Naive thymus-derived CD8-positive, alpha-beta T cell (primary cell): ENCODE data around the gene TOPAZ1. TPM values are rescaled to one million over a fixed set of nuclear protein-coding genes. Genes with fewer than 3 reads are reported as not detected.
"Not testable (repeated sequence)": the region's sequence is repeated elsewhere in the genome, so short reads cannot be mapped to it uniquely, and the experiment has no call there.

ENCODE experiments used
- ATAC-seq, 2 donors: fragments of 150-1000 bp; cut with Tn5 transposase in 1 of 2; sonication (Bioruptor Pico), chemical (Tn5 transposase) in 1 of 2; 1 replicate in 1 of 2; 2 replicates in 1 of 2; pipeline ENCODE4 v1.10.0; 2021; ENCODE audit warnings: mild to moderate bottlenecking in 2 of 2, moderate library complexity in 2 of 2
- POLR2A ChIA-PET: fragments of 350-600 bp; sonication (Branson Sonifier 250); formaldehyde crosslinking; loops from one replicate; lab custom pipeline; 2021; ENCODE audit warnings: antibody characterized with exemption; lab: Charles Lee
- DNase-seq, 10 donors: peaks; one replicate each; pipeline versions ENCODE4 v3.0.0 to v3.0.0-alpha.2; 2020 to 2022
- H3K27ac Mint-ChIP-seq, 10 donors: one replicate each; pipeline ENCODE4 v1.8.0; 2020 to 2022; ENCODE audit warnings: mild to moderate bottlenecking in 10 of 10, mixed read lengths in 10 of 10, moderate library complexity in 4 of 10, inconsistent platforms in 1 of 10
- H3K27me3 Mint-ChIP-seq, 5 donors: one replicate each; pipeline ENCODE4 v1.8.0; 2021 to 2022; ENCODE audit warnings: mixed read lengths in 5 of 5
- H3K36me3 Mint-ChIP-seq, 3 donors: one replicate each; pipeline ENCODE4 v1.8.0; 2020 to 2022; ENCODE audit warnings: mixed read lengths in 3 of 3, mild to moderate bottlenecking in 2 of 3, inconsistent platforms in 1 of 3
- H3K4me1 Mint-ChIP-seq, 4 donors: one replicate each; pipeline ENCODE4 v1.8.0; 2021 to 2022; ENCODE audit warnings: mixed read lengths in 4 of 4
- H3K4me3 Mint-ChIP-seq, 10 donors: one replicate each; pipeline ENCODE4 v1.8.0; 2020 to 2022; ENCODE audit warnings: mild to moderate bottlenecking in 10 of 10, mixed read lengths in 10 of 10, moderate library complexity in 6 of 10, inconsistent platforms in 1 of 10
- H3K9me3 Mint-ChIP-seq, 9 donors: one replicate each; pipeline ENCODE4 v1.8.0; 2020 to 2022; ENCODE audit warnings: mixed read lengths in 9 of 9, mild to moderate bottlenecking in 3 of 9, inconsistent platforms in 1 of 9, moderate library complexity in 1 of 9
- polyA plus RNA-seq, 3 donors: library from polyadenylated mRNA; unstranded; fragments of 300-500 nt; fragmentation: Illumina TruSeq; gene quantifications; one replicate each; pipeline ENCODE4 v1.2.3, GENCODE V29; 2021
- total RNA-seq, 8 experiments: library from RNA in 2 of 8; stranded (reverse) in 2 of 8; gene quantifications; one replicate each; pipeline ENCODE4 v1.2.3 and lab custom pipeline; 2021 to 2026

The TOPAZ1 gene
- total and polyA plus RNA-seq, 5 experiments from 2014 or later = not detected

GRCh38 chr3:44339181-44340057 lies 97.7 kb downstream of the TOPAZ1 start:
- peaks cover 0 to 6% (median 0%) of the 10 kb centered on the region in 3 donors for H3K36me3 Mint-ChIP-seq
- POLR2A ChIA-PET = interaction anchor here (0.6 to 1.7 kb wide), 7 partner anchors 61 to 1350 kb away, joined by 3 to 23 read pairs (median 4); partner anchors contain the start of genes SACM1L, ZKSCAN7 and ZNF445
- H3K4me3 Mint-ChIP-seq = peak overlapping the region; percentile 92 to 99 (median 97)
- H3K9me3 Mint-ChIP-seq = no peaks in the 10 kb centered on the region
- peaks cover 12 to 38% (median 33%) of the 10 kb centered on the region in 4 donors for H3K4me1 Mint-ChIP-seq
- ATAC-seq (no peak), DNase-seq (no peak)
- H3K27me3 Mint-ChIP-seq = no peaks in the 10 kb centered on the region
- H3K27ac Mint-ChIP-seq = peak overlapping the region; percentile 87 to 99 (median 98)

- Mint-ChIP-seq H3K36me3 (peaks cover 0 to 10% (median 0%) of the 10 kb centered on the region in 3 donors), H3K4me1 (peaks cover 12 to 38% (median 33%) of the 10 kb centered on the region in 4 donors), H3K27ac (peak overlapping the region in 9 of 10 donors; percentile 21 to 99 (median 90)), H3K27me3 (no peaks in the 10 kb centered on the region), H3K9me3 (no peaks in the 10 kb centered on the region), H3K4me3 (peak overlapping the region; percentile 71 to 99 (median 97))
- DNase-seq (no peak), ATAC-seq (no peak)
- POLR2A ChIA-PET = no interaction called here
Observed at GRCh38 chr3:44340058-44340395, 98.3 kb downstream of the TOPAZ1 start.

- peaks cover 0 to 10% (median 0%) of the 10 kb centered on the region in 3 donors for H3K36me3 Mint-ChIP-seq
- no peaks in the 10 kb centered on the region for H3K9me3 Mint-ChIP-seq
- DNase-seq = no peak
- H3K4me1 Mint-ChIP-seq = peaks cover 11 to 37% (median 32%) of the 10 kb centered on the region in 4 donors
- no peak overlapping the region for H3K4me3 Mint-ChIP-seq
- POLR2A ChIA-PET = no interaction called here
- peak overlapping the region in 2 of 10 donors; percentile 13 to 74 for H3K27ac Mint-ChIP-seq
- ATAC-seq = no peak
- H3K27me3 Mint-ChIP-seq = no peaks in the 10 kb centered on the region
Observed at GRCh38 chr3:44342176-44342790, 100.6 kb downstream of the TOPAZ1 start.

GRCh38 chr3:44343421-44343820 lies 101.7 kb downstream of the TOPAZ1 start:
- Mint-ChIP-seq H3K27ac (no peak overlapping the region), H3K4me3 (no peak overlapping the region), H3K4me1 (peaks cover 10 to 30% (median 27%) of the 10 kb centered on the region in 4 donors), H3K27me3 (no peaks in the 10 kb centered on the region), H3K36me3 (peaks cover 0 to 10% (median 0%) of the 10 kb centered on the region in 3 donors), H3K9me3 (no peaks in the 10 kb centered on the region)
- ATAC-seq (no peak), DNase-seq (no peak)
- POLR2A ChIA-PET = no interaction called here

GRCh38 chr3:44346590-44346989 lies 104.9 kb downstream of the TOPAZ1 start:
- Mint-ChIP-seq H3K4me1 (peaks cover 8 to 25% (median 21%) of the 10 kb centered on the region in 4 donors), H3K36me3 (peaks cover 0 to 10% (median 0%) of the 10 kb centered on the region in 3 donors)
- H3K4me3 Mint-ChIP-seq, H3K27ac Mint-ChIP-seq, DNase-seq, POLR2A ChIA-PET, H3K9me3 Mint-ChIP-seq, ATAC-seq, H3K27me3 Mint-ChIP-seq: not testable (repeated sequence)

GRCh38 chr3:44348993-44349392 lies 107.3 kb downstream of the TOPAZ1 start:
- H3K9me3 Mint-ChIP-seq = no peaks in the 10 kb centered on the region
- no peak for DNase-seq
- peak overlapping the region in 2 of 10 donors; percentile 22 to 59 for H3K27ac Mint-ChIP-seq
- H3K27me3 Mint-ChIP-seq = no peaks in the 10 kb centered on the region
- no peak overlapping the region for H3K4me3 Mint-ChIP-seq
- H3K4me1 Mint-ChIP-seq = peaks cover 5 to 29% (median 25%) of the 10 kb centered on the region in 4 donors
- ATAC-seq = no peak
- POLR2A ChIA-PET = no interaction called here
- H3K36me3 Mint-ChIP-seq = peaks cover 6 to 22% (median 6%) of the 10 kb centered on the region in 3 donors

- Mint-ChIP-seq H3K27me3 (no peaks in the 10 kb centered on the region), H3K4me1 (peaks cover 5 to 30% (median 27%) of the 10 kb centered on the region in 4 donors), H3K27ac (peak overlapping the region in 1 of 10 donors; percentile 38), H3K9me3 (no peaks in the 10 kb centered on the region), H3K36me3 (peaks cover 6 to 43% (median 13%) of the 10 kb centered on the region in 3 donors), H3K4me3 (no peak overlapping the region)
- POLR2A ChIA-PET = no interaction called here
- no peak for ATAC-seq
- DNase-seq = no peak
Observed at GRCh38 chr3:44353355-44353924, 111.8 kb downstream of the TOPAZ1 start.

- Mint-ChIP-seq H3K36me3 (peaks cover 6 to 59% (median 13%) of the 10 kb centered on the region in 3 donors), H3K4me1 (peaks cover 0 to 15% (median 10%) of the 10 kb centered on the region in 4 donors), H3K9me3 (no peaks in the 10 kb centered on the region), H3K27ac (no peak overlapping the region), H3K4me3 (no peak overlapping the region), H3K27me3 (no peaks in the 10 kb centered on the region)
- DNase-seq (no peak), ATAC-seq (no peak)
- POLR2A ChIA-PET = no interaction called here
Observed at GRCh38 chr3:44355362-44356033, 113.8 kb downstream of the TOPAZ1 start.

GRCh38 chr3:44359146-44359751 lies 117.6 kb downstream of the TOPAZ1 start:
- Mint-ChIP-seq H3K27me3 (no peaks in the 10 kb centered on the region), H3K9me3 (no peaks in the 10 kb centered on the region), H3K4me3 (no peak overlapping the region), H3K36me3 (peaks cover 0 to 58% (median 5%) of the 10 kb centered on the region in 3 donors), H3K27ac (no peak overlapping the region), H3K4me1 (peaks cover 0 to 6% (median 3%) of the 10 kb centered on the region in 4 donors)
- POLR2A ChIA-PET = no interaction called here
- DNase-seq = no peak
- ATAC-seq = no peak

GRCh38 chr3:44363591-44363990 lies 121.9 kb downstream of the TOPAZ1 start:
- H3K36me3 Mint-ChIP-seq = peaks cover 0 to 49% (median 16%) of the 10 kb centered on the region in 3 donors
- no peak overlapping the region for H3K4me3 Mint-ChIP-seq
- H3K4me1 Mint-ChIP-seq = peaks cover 0 to 3% (median 0%) of the 10 kb centered on the region in 4 donors
- POLR2A ChIA-PET = no interaction called here
- DNase-seq (no peak), ATAC-seq (no peak)
- no peaks in the 10 kb centered on the region for H3K27me3 Mint-ChIP-seq
- no peaks in the 10 kb centered on the region for H3K9me3 Mint-ChIP-seq
- H3K27ac Mint-ChIP-seq = no peak overlapping the region

- DNase-seq = no peak
- Mint-ChIP-seq H3K27me3 (no peaks in the 10 kb centered on the region), H3K27ac (no peak overlapping the region), H3K4me1 (no peaks in the 10 kb centered on the region), H3K36me3 (peaks cover 0 to 49% (median 26%) of the 10 kb centered on the region in 3 donors), H3K9me3 (no peaks in the 10 kb centered on the region), H3K4me3 (no peak overlapping the region)
- no peak for ATAC-seq
- POLR2A ChIA-PET = no interaction called here
Observed at GRCh38 chr3:44365952-44366351, 124.3 kb downstream of the TOPAZ1 start.

GRCh38 chr3:44375450-44375849 lies 133.8 kb downstream of the TOPAZ1 start:
- POLR2A ChIA-PET = no interaction called here
- DNase-seq = no peak
- Mint-ChIP-seq H3K27me3 (no peaks in the 10 kb centered on the region), H3K4me1 (no peaks in the 10 kb centered on the region), H3K4me3 (no peak overlapping the region), H3K36me3 (peaks cover 8 to 25% (median 21%) of the 10 kb centered on the region in 3 donors), H3K27ac (no peak overlapping the region), H3K9me3 (peaks cover 0 to 20% (median 10%) of the 10 kb centered on the region in 9 donors)
- no peak for ATAC-seq
